ENCODE measurements around the gene EXOSC2.

Gene EXOSC2

GRCh38 chr9:130738281-130738680 lies 44.7 kb downstream of the EXOSC2 start:
- DNase-seq (ENCODE audit: low read depth), result no peak

GRCh38 chr9:130739081-130739480 lies 45.5 kb downstream of the EXOSC2 start:
- no peak for DNase-seq (ENCODE audit: low read depth)

GRCh38 chr9:130740218-130741023 lies 46.8 kb downstream of the EXOSC2 start:
- no peak for DNase-seq (ENCODE audit: low read depth)

- DNase-seq (ENCODE audit: low read depth), result no peak
Observed at GRCh38 chr9:130741024-130741305, 47.4 kb downstream of the EXOSC2 start.

GRCh38 chr9:130741831-130742449 lies 48.4 kb downstream of the EXOSC2 start:
- DNase-seq (ENCODE audit: low read depth), result no peak

- no peak for DNase-seq (ENCODE audit: low read depth)
Observed at GRCh38 chr9:130743656-130744055, 50.1 kb downstream of the EXOSC2 start.

GRCh38 chr9:130745210-130745800 lies 51.7 kb downstream of the EXOSC2 start:
- no peak for DNase-seq (ENCODE audit: low read depth)

GRCh38 chr9:130745829-130746228 lies 52.2 kb downstream of the EXOSC2 start:
- no peak for DNase-seq (ENCODE audit: low read depth)

GRCh38 chr9:130746434-130747212 lies 53.0 kb downstream of the EXOSC2 start:
- DNase-seq (ENCODE audit: low read depth), result no peak

GRCh38 chr9:130751631-130752355 lies 58.2 kb downstream of the EXOSC2 start:
- DNase-seq (ENCODE audit: low read depth), result no peak
